Nephron (organoid): Measurements from ENCODE around the gene FKBP10.

Experiments
- H3K27ac Mint-ChIP-seq, 3 experiments: 2 replicates each; pipeline ENCODE4 v1.8.0; 2020; ENCODE audit warnings: mixed read lengths in 3 of 3, mild to moderate bottlenecking in 2 of 3, moderate library complexity in 1 of 3
- H3K27me3 Mint-ChIP-seq: 2 replicates; pipeline ENCODE4 v1.8.0; 2021; ENCODE audit warnings: low read depth, mild to moderate bottlenecking, moderate library complexity, mixed read lengths
- H3K36me3 Mint-ChIP-seq: 2 replicates; pipeline ENCODE4 v1.8.0; 2020; ENCODE audit warnings: low read depth, mixed read lengths
- H3K4me1 Mint-ChIP-seq: 2 replicates; pipeline ENCODE4 v1.8.0; 2020; ENCODE audit warnings: mixed read lengths
- H3K4me3 Mint-ChIP-seq, 3 experiments: 2 replicates each; pipeline ENCODE4 v1.8.0; 2020; ENCODE audit warnings: mild to moderate bottlenecking in 3 of 3, mixed read lengths in 3 of 3, moderate library complexity in 2 of 3
- H3K9me3 Mint-ChIP-seq: 2 replicates; pipeline ENCODE4 v1.8.0; 2020; ENCODE audit warnings: mixed read lengths
- TF ChIP-seq, protein P1 (sequence below), 3 experiments: fragments of 200-600 bp; sonication (generic); IDR thresholded peaks; one replicate each; pipeline ENCODE4 v1.5.0; 2021; ENCODE audit warnings: antibody characterized with exemption in 3 of 3; ENCODE audit not compliant: unreplicated experiment in 3 of 3

The FKBP10 gene, protein sequence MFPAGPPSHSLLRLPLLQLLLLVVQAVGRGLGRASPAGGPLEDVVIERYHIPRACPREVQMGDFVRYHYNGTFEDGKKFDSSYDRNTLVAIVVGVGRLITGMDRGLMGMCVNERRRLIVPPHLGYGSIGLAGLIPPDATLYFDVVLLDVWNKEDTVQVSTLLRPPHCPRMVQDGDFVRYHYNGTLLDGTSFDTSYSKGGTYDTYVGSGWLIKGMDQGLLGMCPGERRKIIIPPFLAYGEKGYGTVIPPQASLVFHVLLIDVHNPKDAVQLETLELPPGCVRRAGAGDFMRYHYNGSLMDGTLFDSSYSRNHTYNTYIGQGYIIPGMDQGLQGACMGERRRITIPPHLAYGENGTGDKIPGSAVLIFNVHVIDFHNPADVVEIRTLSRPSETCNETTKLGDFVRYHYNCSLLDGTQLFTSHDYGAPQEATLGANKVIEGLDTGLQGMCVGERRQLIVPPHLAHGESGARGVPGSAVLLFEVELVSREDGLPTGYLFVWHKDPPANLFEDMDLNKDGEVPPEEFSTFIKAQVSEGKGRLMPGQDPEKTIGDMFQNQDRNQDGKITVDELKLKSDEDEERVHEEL

DNA sequence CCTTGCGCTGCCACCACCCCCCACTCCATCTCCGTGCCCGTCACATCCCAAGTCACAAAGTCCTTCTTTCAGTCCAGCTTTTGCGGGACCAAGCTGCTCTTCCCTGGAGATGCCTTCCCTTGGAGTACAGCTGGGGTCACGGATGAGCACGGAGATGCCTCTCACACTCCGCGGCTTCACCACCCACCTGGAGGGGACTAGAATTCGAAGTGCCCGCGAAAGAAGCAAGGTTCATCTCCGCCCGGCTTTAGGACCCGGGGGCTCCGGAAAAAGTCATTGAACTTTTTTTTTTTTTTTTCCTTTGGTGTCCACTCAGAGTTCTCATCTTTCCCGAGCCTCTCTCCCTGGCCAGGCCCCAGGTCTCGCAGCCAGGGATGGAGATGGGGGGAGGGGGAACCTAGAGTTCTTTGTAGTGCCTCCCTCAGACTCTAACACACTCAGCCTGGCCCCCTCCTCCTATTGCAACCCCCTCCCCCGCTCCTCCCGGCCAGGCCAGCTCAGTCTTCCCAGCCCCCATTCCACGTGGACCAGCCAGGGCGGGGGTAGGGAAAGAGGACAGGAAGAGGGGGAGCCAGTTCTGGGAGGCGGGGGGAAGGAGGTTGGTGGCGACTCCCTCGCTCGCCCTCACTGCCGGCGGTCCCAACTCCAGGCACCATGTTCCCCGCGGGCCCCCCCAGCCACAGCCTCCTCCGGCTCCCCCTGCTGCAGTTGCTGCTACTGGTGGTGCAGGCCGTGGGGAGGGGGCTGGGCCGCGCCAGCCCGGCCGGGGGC, at the start of gene FKBP10:
Gene FKBP10 (plus strand): TSS at position 624 of the 771 bp plus-strand sequence. CDS start 31 bp downstream, at position 655.
- Mint-ChIP-seq H3K27ac (peak within 1 kb of the TSS; percentile 99 to 100 (median 99)), H3K36me3 (peaks cover 19% of the 10 kb centered on the region), H3K4me1 (peaks cover 30% of the 10 kb centered on the region)

DNA sequence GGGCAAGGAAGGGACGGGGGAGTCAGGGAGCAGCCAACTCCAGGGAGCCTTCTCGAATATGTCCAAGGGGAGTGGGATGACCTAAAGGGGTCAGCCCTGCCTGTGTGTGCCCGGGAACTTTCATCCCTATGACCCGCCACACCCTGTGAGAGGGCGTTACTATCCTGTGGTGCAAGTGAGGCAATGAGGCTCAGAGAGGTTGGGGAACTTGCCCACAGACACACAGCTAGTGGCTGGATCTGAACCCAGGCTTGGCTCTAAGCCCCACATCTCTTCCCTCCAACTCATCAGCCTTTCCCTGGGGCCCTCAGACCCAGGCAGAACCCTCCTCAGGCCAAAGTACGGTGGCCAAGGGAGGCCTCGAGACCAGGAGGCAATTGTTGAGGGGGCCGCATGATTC, 49.5 kb upstream of the FKBP10 start:
- TF ChIP-seq, protein P1, sequence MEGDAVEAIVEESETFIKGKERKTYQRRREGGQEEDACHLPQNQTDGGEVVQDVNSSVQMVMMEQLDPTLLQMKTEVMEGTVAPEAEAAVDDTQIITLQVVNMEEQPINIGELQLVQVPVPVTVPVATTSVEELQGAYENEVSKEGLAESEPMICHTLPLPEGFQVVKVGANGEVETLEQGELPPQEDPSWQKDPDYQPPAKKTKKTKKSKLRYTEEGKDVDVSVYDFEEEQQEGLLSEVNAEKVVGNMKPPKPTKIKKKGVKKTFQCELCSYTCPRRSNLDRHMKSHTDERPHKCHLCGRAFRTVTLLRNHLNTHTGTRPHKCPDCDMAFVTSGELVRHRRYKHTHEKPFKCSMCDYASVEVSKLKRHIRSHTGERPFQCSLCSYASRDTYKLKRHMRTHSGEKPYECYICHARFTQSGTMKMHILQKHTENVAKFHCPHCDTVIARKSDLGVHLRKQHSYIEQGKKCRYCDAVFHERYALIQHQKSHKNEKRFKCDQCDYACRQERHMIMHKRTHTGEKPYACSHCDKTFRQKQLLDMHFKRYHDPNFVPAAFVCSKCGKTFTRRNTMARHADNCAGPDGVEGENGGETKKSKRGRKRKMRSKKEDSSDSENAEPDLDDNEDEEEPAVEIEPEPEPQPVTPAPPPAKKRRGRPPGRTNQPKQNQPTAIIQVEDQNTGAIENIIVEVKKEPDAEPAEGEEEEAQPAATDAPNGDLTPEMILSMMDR (IDR thresholded peaks at IDR 0.05; ENCODE audit: unreplicated experiment in 3 of 3), result no peak
- H3K27me3 Mint-ChIP-seq, result no peaks in the 10 kb centered on the region
- H3K4me3 Mint-ChIP-seq, result no peak overlapping the region
- H3K4me1 Mint-ChIP-seq, result no peaks in the 10 kb centered on the region
- H3K9me3 Mint-ChIP-seq, result no peaks in the 10 kb centered on the region
- H3K36me3 Mint-ChIP-seq, result peaks cover 73% of the 10 kb centered on the region
- H3K27ac Mint-ChIP-seq, result no peak overlapping the region

More for the DNA sequence above, at the start of gene FKBP10:
- Mint-ChIP-seq H3K9me3 (no peaks in the 10 kb centered on the region), H3K27me3 (no peaks in the 10 kb centered on the region), H3K4me3 (peak within 1 kb of the TSS; percentile 93 to 100 (median 99))
- TF ChIP-seq, protein P1 (IDR thresholded peaks at IDR 0.05; ENCODE audit: unreplicated experiment in 3 of 3), result no peak

DNA sequence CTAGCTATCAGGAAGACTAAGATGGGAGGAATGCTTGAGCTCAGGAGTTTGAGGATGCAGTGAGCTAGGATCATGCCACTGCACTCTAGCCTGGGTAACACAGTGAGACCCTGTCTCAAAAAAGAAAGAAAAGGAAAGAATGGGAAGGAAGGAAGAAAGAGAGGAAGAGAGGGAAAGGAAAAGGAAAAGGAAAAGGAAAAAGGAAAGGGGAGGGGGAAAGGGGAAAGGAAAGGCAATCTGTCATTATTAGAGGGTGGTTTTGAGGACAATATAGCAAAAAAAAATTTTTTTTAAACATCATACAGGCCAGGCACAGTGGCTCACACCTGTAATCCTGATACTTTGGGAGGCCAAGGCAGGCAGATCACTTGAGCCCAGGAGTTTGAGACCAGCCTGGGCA, 46.7 kb upstream of the FKBP10 start:
- H3K27ac Mint-ChIP-seq, result peak overlapping the region in 1 of 3 experiments; percentile 30
- H3K27me3 Mint-ChIP-seq, result no peaks in the 10 kb centered on the region
- no peak overlapping the region for H3K4me3 Mint-ChIP-seq
- H3K9me3 Mint-ChIP-seq, result no peaks in the 10 kb centered on the region
- H3K4me1 Mint-ChIP-seq, result no peaks in the 10 kb centered on the region
- TF ChIP-seq, protein P1 (IDR thresholded peaks at IDR 0.05; ENCODE audit: unreplicated experiment in 3 of 3), result no peak
- H3K36me3 Mint-ChIP-seq, result peaks cover 79% of the 10 kb centered on the region

DNA sequence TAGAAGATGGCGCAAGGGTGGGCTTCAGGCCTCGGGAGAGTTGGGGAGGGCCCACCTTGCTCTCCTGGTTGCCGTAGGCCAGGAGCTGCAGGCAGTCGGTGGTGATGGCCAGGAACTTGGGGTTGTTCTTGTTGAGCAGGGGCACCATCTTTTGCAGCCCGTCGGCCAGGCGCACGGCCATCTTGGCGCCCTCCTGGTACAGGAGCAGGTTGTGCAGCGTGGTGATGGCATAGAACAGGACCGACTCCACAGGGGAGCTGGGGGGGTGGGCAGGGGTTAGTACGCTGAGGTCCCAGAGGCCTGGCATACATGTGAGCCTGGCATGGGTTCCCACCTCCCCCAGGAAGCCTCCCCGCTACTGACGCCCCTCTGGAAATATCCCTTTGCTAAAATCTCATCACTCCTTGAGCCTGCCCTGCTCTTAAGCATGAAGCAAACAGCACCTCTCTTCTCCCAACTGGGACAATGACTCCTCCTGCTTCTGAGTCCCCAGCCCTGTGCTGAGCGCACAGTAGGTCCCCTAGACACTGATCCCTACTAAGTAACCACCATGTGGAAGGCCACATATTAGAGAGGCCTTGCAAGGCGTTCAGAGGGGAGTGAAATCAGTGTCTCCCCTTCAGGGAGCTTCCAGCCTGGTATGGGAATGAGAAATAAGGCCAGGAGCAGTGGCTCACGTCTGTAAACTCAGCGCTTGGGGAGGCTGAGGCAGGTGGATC, 45.3 kb upstream of the FKBP10 start:
- Mint-ChIP-seq H3K36me3 (peaks cover 73% of the 10 kb centered on the region), H3K9me3 (no peaks in the 10 kb centered on the region), H3K4me1 (peaks cover under 1% of the 10 kb centered on the region), H3K4me3 (no peak overlapping the region), H3K27ac (no peak overlapping the region), H3K27me3 (no peaks in the 10 kb centered on the region)
- TF ChIP-seq, protein P1 (IDR thresholded peaks at IDR 0.05; ENCODE audit: unreplicated experiment in 3 of 3), result no peak

DNA sequence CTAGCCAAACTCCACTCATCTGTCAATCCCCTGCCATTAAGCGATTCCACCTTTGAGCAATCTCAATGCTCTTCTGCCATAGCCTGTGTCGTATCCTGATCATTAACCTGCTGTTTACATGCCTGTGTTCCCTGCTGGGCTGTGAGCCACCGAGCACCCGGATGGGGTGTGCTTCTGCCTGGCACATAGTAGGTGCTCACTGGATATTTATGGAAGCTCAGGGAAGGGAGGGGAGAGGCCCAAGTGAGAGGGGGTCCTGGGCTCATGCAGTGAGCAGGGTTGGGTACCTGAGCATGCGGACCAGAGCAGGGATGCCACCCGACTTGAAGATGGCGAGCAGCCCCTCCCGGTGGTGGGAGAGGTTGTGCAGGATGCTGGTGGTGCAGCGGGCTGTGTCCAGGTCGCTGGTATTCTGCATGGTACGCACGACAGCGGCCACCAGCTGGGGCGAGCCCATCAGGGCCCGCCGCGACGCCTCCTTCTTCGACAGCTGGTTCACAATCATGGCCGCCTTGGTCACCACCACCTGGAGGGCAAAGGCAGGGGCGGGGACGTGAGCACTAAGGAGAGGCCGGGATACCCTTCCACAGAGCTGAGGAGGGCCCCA, 44.0 kb upstream of the FKBP10 start:
- H3K27ac Mint-ChIP-seq, result no peak overlapping the region
- peaks cover 4% of the 10 kb centered on the region for H3K27me3 Mint-ChIP-seq
- H3K4me3 Mint-ChIP-seq, result no peak overlapping the region
- TF ChIP-seq, protein P1 (IDR thresholded peaks at IDR 0.05; ENCODE audit: unreplicated experiment in 3 of 3), result no peak
- peaks cover 13% of the 10 kb centered on the region for H3K4me1 Mint-ChIP-seq
- peaks cover 65% of the 10 kb centered on the region for H3K36me3 Mint-ChIP-seq
- no peaks in the 10 kb centered on the region for H3K9me3 Mint-ChIP-seq
